ENCODE measurements around the gene HIGD2A. TPM values are rescaled to one million over a fixed set of nuclear protein-coding genes. Genes with fewer than 3 reads are reported as not detected.
"Not testable (repeated sequence)": the region's sequence is repeated elsewhere in the genome, so short reads cannot be mapped to it uniquely, and the experiment has no call there.

Gene HIGD2A
- total RNA-seq, 1 experiment from 2014 or later, result 72.6 TPM

GRCh38 chr5:176406436-176407052, 18.0 kb downstream of the HIGD2A start:
- Mint-ChIP-seq H3K4me1 (ENCODE audit: low read depth, unreplicated experiment) (peaks cover 17% of the 10 kb centered on the region), H3K27ac (ENCODE audit: unreplicated experiment) (no peak overlapping the region), H3K36me3 (ENCODE audit: insufficient read depth, unreplicated experiment) (peaks cover 21% of the 10 kb centered on the region), H3K9me3 (ENCODE audit: low read depth, unreplicated experiment) (no peaks in the 10 kb centered on the region), H3K27me3 (ENCODE audit: unreplicated experiment) (no peaks in the 10 kb centered on the region), H3K4me3 (ENCODE audit: low read depth, unreplicated experiment) (no peak overlapping the region)
- no TSS peak for BruUV-seq (replicated peaks)
- CTCF ChIA-PET, result interaction anchor here (0.5 kb wide), 1 partner anchor 92 kb away, joined by 4 read pairs; no protein-coding TSS in a partner anchor
- no peak for DNase-seq
- intact Hi-C loops (cut with micrococcal nuclease; ENCODE audit: unreplicated experiment), result no loop called here
- TF ChIP-seq CTCF (IDR thresholded peaks at IDR 0.05; ENCODE audit: unreplicated experiment), result no peak

- no peaks in the 10 kb centered on the region for H3K9me3 Mint-ChIP-seq (ENCODE audit: low read depth, unreplicated experiment)
- H3K27ac Mint-ChIP-seq (ENCODE audit: unreplicated experiment), result no peak overlapping the region
- DNase-seq, result no peak
- CTCF ChIA-PET, result no interaction called here
- peaks cover 25% of the 10 kb centered on the region for H3K4me1 Mint-ChIP-seq (ENCODE audit: low read depth, unreplicated experiment)
- intact Hi-C loops (cut with micrococcal nuclease; ENCODE audit: unreplicated experiment), result no loop called here
- peaks cover 28% of the 10 kb centered on the region for H3K36me3 Mint-ChIP-seq (ENCODE audit: insufficient read depth, unreplicated experiment)
- H3K4me3 Mint-ChIP-seq (ENCODE audit: low read depth, unreplicated experiment), result no peak overlapping the region
- no peaks in the 10 kb centered on the region for H3K27me3 Mint-ChIP-seq (ENCODE audit: unreplicated experiment)
- TF ChIP-seq CTCF (IDR thresholded peaks at IDR 0.05; ENCODE audit: unreplicated experiment), result no peak
- BruUV-seq (replicated peaks), result no TSS peak
These were observed 19.1 kb downstream of the HIGD2A start for GRCh38 chr5:176407456-176408251.

GRCh38 chr5:176408252-176408573, 19.7 kb downstream of the HIGD2A start:
- H3K27ac Mint-ChIP-seq (ENCODE audit: unreplicated experiment); H3K4me3 Mint-ChIP-seq (ENCODE audit: low read depth, unreplicated experiment); BruUV-seq (replicated peaks); DNase-seq; H3K9me3 Mint-ChIP-seq (ENCODE audit: low read depth, unreplicated experiment); intact Hi-C loops (cut with micrococcal nuclease; ENCODE audit: unreplicated experiment); H3K27me3 Mint-ChIP-seq (ENCODE audit: unreplicated experiment); CTCF ChIA-PET: not testable (repeated sequence)
- peaks cover 27% of the 10 kb centered on the region for H3K36me3 Mint-ChIP-seq (ENCODE audit: insufficient read depth, unreplicated experiment)
- peaks cover 25% of the 10 kb centered on the region for H3K4me1 Mint-ChIP-seq (ENCODE audit: low read depth, unreplicated experiment)

- Mint-ChIP-seq H3K27me3 (ENCODE audit: unreplicated experiment) (no peaks in the 10 kb centered on the region), H3K9me3 (ENCODE audit: low read depth, unreplicated experiment) (no peaks in the 10 kb centered on the region), H3K36me3 (ENCODE audit: insufficient read depth, unreplicated experiment) (peaks cover 23% of the 10 kb centered on the region), H3K27ac (ENCODE audit: unreplicated experiment) (no peak overlapping the region), H3K4me3 (ENCODE audit: low read depth, unreplicated experiment) (no peak overlapping the region), H3K4me1 (ENCODE audit: low read depth, unreplicated experiment) (peaks cover 26% of the 10 kb centered on the region)
- intact Hi-C loops (cut with micrococcal nuclease; ENCODE audit: unreplicated experiment), result no loop called here
- CTCF ChIA-PET, result interaction anchor here (0.6 to 0.7 kb wide), 2 partner anchors 15 to 164 kb away, joined by 4 to 6 read pairs; no protein-coding TSS in a partner anchor
- DNase-seq, result no peak
- no TSS peak for BruUV-seq (replicated peaks)
- TF ChIP-seq CTCF (IDR thresholded peaks at IDR 0.05; ENCODE audit: unreplicated experiment), result no peak
These were observed 20.0 kb downstream of the HIGD2A start for GRCh38 chr5:176408590-176408989.
